Breast epithelium (tissue), 4 donors: Measurements from ENCODE around the gene CARF. TPM values are rescaled to one million over a fixed set of nuclear protein-coding genes. Genes with fewer than 3 reads are reported as not detected.

Experiments
- DNase-seq, 2 donors: peaks; one replicate each; pipeline ENCODE4 v3.0.0-alpha.2; 2019; ENCODE audit warnings: low spot score in 2 of 2
- H3K27ac ChIP-seq, 2 donors: fragments of 200-600 bp; sonication (generic) in 1 of 2; one replicate each; pipeline ENCODE4 v1.5.1; 2016 to 2019; ENCODE audit warnings: mild to moderate bottlenecking in 1 of 2
- H3K27me3 ChIP-seq, 2 donors: fragments of 200-600 bp; sonication (generic) in 1 of 2; one replicate each; pipeline versions ENCODE4 v1.5.1 to v1.6.0; 2017 to 2019; ENCODE audit warnings: control low read depth in 1 of 2, mild to moderate bottlenecking in 1 of 2
- H3K36me3 ChIP-seq: fragments of 200-600 bp; one replicate; pipeline ENCODE4 v1.5.1; 2019
- H3K4me1 ChIP-seq, 2 donors: fragments of 200-600 bp; sonication (generic); one replicate each; pipeline ENCODE4 v1.5.1; 2016 to 2019; ENCODE audit warnings: control low read depth in 1 of 2
- H3K4me3 ChIP-seq, 3 donors: fragments of 200-600 bp; sonication (generic); 1 replicate in 2 of 3; 2 replicates in 1 of 3; pipeline ENCODE4 v1.5.1; 2016 to 2019; ENCODE audit warnings: mild to moderate bottlenecking in 3 of 3, moderate library complexity in 2 of 3
- H3K9me3 ChIP-seq, 2 donors: fragments of 200-600 bp; sonication (generic) in 1 of 2; one replicate each; pipeline ENCODE4 v1.5.1; 2016 to 2019; ENCODE audit warnings: control low read depth in 1 of 2
- POLR2A ChIP-seq: fragments of 450-650 bp; IDR thresholded peaks from one replicate; pipeline ENCODE4 v1.6.1; 2016; ENCODE audit warnings: antibody characterized with exemption, mild to moderate bottlenecking, moderate library complexity
- POLR2AphosphoS5 ChIP-seq, 3 donors: sonication (generic); formaldehyde crosslinking; IDR thresholded peaks; one replicate each; pipeline ENCODE4 v1.6.1; 2017; ENCODE audit warnings: antibody characterized with exemption in 3 of 3
- intact Hi-C: fragments of 100-400 bp; cut with DNase I; formaldehyde crosslinking; loops from one replicate; pipeline ENCODE4 v1.15.1; 2023; ENCODE audit warnings: low total_unique reads
- total RNA-seq, 3 donors: library from RNA; depleted of rRNA; stranded (reverse); fragments of >200 nt; gene quantifications; one replicate each; pipeline ENCODE4 v1.1.0, GENCODE V29; 2016
- TF ChIP-seq, protein P1 (sequence below), 3 donors: fragments of 450-650 bp; IDR thresholded peaks; one replicate each; pipeline ENCODE4 v1.5.1; 2016 to 2017; ENCODE audit warnings: antibody characterized with exemption in 3 of 3, mild to moderate bottlenecking in 3 of 3, moderate library complexity in 3 of 3

Gene CARF
- total RNA-seq, 3 donors from 2014 or later, result 16.6 to 28.2 (median 17.7) TPM

DNA sequence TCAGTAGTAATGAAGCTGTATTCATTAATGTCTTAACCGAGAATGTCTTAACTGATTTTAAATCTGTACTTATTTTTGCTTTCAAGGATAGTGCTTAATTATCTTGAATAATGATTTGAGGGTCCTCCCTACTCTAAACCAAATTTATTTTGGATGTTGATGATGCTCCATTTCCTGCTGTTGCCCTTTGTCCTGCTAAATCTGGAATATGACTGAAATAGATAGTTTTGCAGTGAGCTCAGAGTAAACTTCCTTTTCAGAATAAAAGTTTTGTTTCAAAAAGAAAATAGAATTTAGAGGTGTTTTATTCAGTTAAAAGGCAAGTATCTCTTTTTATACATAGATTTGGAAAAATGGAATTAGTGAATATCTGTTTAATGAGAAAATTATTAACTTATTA lies 110.7 kb downstream of the CARF start:
- Histone ChIP-seq H3K36me3 (no peaks in the 10 kb centered on the region), H3K9me3 (no peaks in the 10 kb centered on the region), H3K4me1 (no peaks in the 10 kb centered on the region), H3K27ac (peak overlapping the region; percentile 13 to 47), H3K4me3 (peak overlapping the region in 1 of 3 donors; percentile 0), H3K27me3 (no peaks in the 10 kb centered on the region)
- intact Hi-C loops, result no loop called here
- no peak for DNase-seq
- TF ChIP-seq, protein P1, sequence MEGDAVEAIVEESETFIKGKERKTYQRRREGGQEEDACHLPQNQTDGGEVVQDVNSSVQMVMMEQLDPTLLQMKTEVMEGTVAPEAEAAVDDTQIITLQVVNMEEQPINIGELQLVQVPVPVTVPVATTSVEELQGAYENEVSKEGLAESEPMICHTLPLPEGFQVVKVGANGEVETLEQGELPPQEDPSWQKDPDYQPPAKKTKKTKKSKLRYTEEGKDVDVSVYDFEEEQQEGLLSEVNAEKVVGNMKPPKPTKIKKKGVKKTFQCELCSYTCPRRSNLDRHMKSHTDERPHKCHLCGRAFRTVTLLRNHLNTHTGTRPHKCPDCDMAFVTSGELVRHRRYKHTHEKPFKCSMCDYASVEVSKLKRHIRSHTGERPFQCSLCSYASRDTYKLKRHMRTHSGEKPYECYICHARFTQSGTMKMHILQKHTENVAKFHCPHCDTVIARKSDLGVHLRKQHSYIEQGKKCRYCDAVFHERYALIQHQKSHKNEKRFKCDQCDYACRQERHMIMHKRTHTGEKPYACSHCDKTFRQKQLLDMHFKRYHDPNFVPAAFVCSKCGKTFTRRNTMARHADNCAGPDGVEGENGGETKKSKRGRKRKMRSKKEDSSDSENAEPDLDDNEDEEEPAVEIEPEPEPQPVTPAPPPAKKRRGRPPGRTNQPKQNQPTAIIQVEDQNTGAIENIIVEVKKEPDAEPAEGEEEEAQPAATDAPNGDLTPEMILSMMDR (IDR thresholded peaks at IDR 0.05), result no peak
- TF ChIP-seq POLR2AphosphoS5 (IDR thresholded peaks at IDR 0.05), result no peak
- TF ChIP-seq POLR2A, result no peak

DNA sequence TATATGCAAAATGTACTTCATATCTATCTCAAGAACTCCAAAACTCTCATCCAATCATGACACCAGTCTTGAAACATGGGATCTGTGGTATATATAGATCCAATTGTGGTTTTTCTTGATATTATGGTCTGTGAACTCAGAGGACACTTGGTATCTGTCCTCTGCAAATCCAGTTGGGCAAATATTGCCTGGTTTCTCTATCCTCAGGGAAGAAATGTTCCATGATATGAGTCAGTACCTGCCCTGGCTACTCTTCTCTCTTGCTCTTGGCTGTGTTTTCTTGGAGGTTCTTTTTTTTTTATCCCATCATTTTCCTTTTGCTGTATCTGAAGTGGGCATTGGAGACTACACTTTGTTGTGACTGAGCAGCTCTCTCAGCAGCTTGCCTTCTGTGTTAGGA lies 113.5 kb downstream of the CARF start:
- intact Hi-C loops, result no loop called here
- TF ChIP-seq, protein P1 (IDR thresholded peaks at IDR 0.05), result no peak
- no peak for TF ChIP-seq POLR2A
- TF ChIP-seq POLR2AphosphoS5 (IDR thresholded peaks at IDR 0.05), result no peak
- Histone ChIP-seq H3K27ac (peak overlapping the region in 1 of 2 donors; percentile 5), H3K36me3 (no peaks in the 10 kb centered on the region), H3K4me1 (no peaks in the 10 kb centered on the region), H3K9me3 (no peaks in the 10 kb centered on the region), H3K4me3 (no peak overlapping the region), H3K27me3 (no peaks in the 10 kb centered on the region)
- no peak for DNase-seq

DNA sequence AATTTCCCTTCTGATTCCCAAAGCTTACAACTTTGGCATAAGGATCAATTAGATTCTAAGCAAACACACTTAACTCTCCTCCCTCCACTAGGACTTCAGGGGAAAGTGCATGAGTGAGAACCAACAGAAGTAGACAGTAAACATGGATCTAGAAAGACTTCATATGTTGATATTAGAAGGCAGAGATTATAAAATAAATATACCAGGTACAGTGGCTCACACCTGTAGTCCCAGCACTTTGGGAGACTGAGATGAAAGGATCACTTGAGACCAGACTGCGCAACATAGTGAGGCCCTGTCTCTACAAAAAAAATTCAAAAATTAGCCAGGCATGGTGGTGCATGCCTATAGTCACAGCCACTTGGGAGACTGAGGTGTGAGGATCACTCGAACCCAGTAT lies 118.5 kb downstream of the CARF start:
- Histone ChIP-seq H3K4me1 (no peaks in the 10 kb centered on the region), H3K36me3 (no peaks in the 10 kb centered on the region), H3K9me3 (no peaks in the 10 kb centered on the region), H3K27me3 (no peaks in the 10 kb centered on the region), H3K4me3 (no peak overlapping the region), H3K27ac (no peak overlapping the region)
- TF ChIP-seq POLR2A (no peak), POLR2AphosphoS5 (IDR thresholded peaks at IDR 0.05) (no peak)
- TF ChIP-seq, protein P1 (IDR thresholded peaks at IDR 0.05), result no peak
- intact Hi-C loops, result no loop called here
- no peak for DNase-seq

DNA sequence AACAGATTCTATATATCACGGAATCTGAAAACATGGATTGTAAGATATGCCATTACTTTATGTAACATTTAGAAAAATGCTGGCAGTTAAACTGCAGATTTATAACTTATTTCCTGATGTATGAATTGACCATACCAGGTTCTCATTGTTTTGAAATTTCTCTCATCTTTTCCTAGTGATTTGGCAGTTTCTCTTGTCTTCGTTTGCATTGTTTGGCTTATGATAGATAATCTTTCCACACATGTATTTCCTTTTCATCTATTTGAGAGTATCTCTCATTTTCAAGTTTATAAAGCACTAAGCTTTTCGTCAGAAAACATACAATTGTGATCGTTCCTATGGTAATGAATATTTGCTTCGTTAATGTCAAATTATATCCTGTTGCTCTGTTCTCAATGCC lies 118.9 kb downstream of the CARF start:
- no peaks in the 10 kb centered on the region for H3K9me3 ChIP-seq
- no peaks in the 10 kb centered on the region for H3K4me1 ChIP-seq
- intact Hi-C loops, result no loop called here
- TF ChIP-seq, protein P1 (IDR thresholded peaks at IDR 0.05), result no peak
- no peak for TF ChIP-seq POLR2AphosphoS5 (IDR thresholded peaks at IDR 0.05)
- TF ChIP-seq POLR2A, result no peak
- H3K4me3 ChIP-seq, result no peak overlapping the region
- no peak for DNase-seq
- H3K27me3 ChIP-seq, result no peaks in the 10 kb centered on the region
- no peak overlapping the region for H3K27ac ChIP-seq
- H3K36me3 ChIP-seq, result no peaks in the 10 kb centered on the region

DNA sequence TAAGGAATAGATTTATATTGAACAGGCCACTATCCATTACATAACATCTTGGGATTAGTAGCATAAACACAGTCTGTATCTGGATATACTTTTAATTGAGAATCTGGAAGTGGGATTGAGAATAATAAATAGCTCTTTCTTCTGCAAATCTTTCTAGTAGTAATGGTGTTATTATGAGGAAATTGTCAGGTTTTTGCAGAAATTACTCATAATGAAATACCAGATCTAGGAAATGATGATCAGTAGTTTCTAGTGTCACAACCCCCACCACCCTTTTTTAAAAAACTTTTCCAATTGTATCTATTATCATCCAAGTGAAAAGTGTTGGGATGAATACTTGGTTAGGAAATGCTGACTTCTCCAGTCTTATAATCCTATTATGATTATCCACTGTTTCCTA lies 121.3 kb downstream of the CARF start:
- Histone ChIP-seq H3K4me3 (no peak overlapping the region), H3K9me3 (no peaks in the 10 kb centered on the region), H3K27me3 (no peaks in the 10 kb centered on the region), H3K36me3 (no peaks in the 10 kb centered on the region), H3K4me1 (no peaks in the 10 kb centered on the region), H3K27ac (no peak overlapping the region)
- intact Hi-C loops, result no loop called here
- TF ChIP-seq POLR2A (no peak), POLR2AphosphoS5 (IDR thresholded peaks at IDR 0.05) (no peak)
- TF ChIP-seq, protein P1 (IDR thresholded peaks at IDR 0.05), result no peak
- DNase-seq, result no peak
